ENCODE data around the gene ATAD3A. TPM values are rescaled to one million over a fixed set of nuclear protein-coding genes. Genes with fewer than 3 reads are reported as not detected.

The ATAD3A gene
- total and polyA plus RNA-seq, 9 of the 15 experiments (the other 6 are each of a cell fraction or from before 2014, with no cell fraction given), result 0.10 to 173 (median 36.7) TPM

DNA sequence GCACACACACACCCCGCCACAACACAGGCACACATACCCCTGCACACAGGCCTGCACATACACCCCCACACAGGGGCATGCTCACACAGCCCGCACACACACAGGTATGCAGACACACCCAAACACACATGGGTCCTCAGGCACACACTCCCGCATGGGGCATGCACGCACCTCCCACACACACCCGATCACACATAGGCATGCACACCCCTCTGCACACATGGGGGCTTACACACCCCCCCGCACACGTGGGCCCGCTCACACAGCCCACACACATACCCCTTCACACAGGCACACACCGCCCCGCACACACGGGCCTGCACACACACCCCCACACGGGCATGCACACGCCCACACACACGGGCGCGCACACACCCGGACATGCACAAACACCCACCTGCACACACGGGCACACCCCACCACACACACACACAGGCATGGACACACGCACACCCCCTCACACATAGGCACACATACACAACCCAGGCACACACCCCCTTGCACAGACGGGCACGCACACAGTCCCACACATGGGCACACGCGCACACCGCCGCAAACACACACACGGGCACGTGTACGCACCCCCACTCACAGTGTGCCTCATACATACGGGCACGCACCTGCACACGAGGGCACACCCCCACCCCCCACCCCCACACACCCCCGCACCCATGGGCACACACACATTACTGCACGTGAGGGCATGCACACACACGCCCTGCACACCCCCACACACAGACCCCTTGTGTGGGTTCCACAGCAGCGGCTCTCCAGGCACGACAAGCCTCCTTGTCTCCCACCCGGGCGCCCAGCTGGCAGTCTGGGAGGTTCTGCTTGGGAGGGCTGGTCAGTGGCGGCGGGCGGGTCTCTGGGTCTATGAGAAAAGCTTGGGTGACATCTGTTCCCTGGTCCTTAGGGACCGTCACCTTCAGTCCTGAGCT is 32.1 kb upstream of the ATAD3A start (continued):
- TF ChIP-seq, protein P1, sequence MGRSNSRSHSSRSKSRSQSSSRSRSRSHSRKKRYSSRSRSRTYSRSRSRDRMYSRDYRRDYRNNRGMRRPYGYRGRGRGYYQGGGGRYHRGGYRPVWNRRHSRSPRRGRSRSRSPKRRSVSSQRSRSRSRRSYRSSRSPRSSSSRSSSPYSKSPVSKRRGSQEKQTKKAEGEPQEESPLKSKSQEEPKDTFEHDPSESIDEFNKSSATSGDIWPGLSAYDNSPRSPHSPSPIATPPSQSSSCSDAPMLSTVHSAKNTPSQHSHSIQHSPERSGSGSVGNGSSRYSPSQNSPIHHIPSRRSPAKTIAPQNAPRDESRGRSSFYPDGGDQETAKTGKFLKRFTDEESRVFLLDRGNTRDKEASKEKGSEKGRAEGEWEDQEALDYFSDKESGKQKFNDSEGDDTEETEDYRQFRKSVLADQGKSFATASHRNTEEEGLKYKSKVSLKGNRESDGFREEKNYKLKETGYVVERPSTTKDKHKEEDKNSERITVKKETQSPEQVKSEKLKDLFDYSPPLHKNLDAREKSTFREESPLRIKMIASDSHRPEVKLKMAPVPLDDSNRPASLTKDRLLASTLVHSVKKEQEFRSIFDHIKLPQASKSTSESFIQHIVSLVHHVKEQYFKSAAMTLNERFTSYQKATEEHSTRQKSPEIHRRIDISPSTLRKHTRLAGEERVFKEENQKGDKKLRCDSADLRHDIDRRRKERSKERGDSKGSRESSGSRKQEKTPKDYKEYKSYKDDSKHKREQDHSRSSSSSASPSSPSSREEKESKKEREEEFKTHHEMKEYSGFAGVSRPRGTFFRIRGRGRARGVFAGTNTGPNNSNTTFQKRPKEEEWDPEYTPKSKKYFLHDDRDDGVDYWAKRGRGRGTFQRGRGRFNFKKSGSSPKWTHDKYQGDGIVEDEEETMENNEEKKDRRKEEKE (IDR thresholded peaks at IDR 0.05; ENCODE audit: borderline replicate concordance in 1 of 2, control insufficient read depth in 1 of 2, low read depth in 2 of 2, low read length in 1 of 2), result peak in 1 of 2 experiments; percentile 12; a peak in 1 of 4 replicates
- TF ChIP-seq HOXB6 (CRISPR knock-in tag; IDR thresholded peaks at IDR 0.05; ENCODE audit: borderline replicate concordance), result no peak
- no peak for TF ChIP-seq EP300 (IDR thresholded peaks at IDR 0.05; ENCODE audit: low read length)
- TF ChIP-seq ZFX (CRISPR knock-in tag; IDR thresholded peaks at IDR 0.05), result no peak
- no peak for TF ChIP-seq EZH2 (IDR thresholded peaks at IDR 0.05; ENCODE audit: borderline replicate concordance, low read depth, low read length)
- TF ChIP-seq NCOA4 (IDR thresholded peaks at IDR 0.05; ENCODE audit: partially characterized antibody), result no peak
- TF ChIP-seq, protein P2, sequence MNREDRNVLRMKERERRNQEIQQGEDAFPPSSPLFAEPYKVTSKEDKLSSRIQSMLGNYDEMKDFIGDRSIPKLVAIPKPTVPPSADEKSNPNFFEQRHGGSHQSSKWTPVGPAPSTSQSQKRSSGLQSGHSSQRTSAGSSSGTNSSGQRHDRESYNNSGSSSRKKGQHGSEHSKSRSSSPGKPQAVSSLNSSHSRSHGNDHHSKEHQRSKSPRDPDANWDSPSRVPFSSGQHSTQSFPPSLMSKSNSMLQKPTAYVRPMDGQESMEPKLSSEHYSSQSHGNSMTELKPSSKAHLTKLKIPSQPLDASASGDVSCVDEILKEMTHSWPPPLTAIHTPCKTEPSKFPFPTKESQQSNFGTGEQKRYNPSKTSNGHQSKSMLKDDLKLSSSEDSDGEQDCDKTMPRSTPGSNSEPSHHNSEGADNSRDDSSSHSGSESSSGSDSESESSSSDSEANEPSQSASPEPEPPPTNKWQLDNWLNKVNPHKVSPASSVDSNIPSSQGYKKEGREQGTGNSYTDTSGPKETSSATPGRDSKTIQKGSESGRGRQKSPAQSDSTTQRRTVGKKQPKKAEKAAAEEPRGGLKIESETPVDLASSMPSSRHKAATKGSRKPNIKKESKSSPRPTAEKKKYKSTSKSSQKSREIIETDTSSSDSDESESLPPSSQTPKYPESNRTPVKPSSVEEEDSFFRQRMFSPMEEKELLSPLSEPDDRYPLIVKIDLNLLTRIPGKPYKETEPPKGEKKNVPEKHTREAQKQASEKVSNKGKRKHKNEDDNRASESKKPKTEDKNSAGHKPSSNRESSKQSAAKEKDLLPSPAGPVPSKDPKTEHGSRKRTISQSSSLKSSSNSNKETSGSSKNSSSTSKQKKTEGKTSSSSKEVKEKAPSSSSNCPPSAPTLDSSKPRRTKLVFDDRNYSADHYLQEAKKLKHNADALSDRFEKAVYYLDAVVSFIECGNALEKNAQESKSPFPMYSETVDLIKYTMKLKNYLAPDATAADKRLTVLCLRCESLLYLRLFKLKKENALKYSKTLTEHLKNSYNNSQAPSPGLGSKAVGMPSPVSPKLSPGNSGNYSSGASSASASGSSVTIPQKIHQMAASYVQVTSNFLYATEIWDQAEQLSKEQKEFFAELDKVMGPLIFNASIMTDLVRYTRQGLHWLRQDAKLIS (CRISPR knock-in tag; IDR thresholded peaks at IDR 0.05), result no peak
- no peak for TF ChIP-seq ELF1 (tag; IDR thresholded peaks at IDR 0.05)
- TF ChIP-seq, protein P3, sequence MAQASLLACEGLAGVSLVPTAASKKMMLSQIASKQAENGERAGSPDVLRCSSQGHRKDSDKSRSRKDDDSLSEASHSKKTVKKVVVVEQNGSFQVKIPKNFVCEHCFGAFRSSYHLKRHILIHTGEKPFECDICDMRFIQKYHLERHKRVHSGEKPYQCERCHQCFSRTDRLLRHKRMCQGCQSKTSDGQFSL (CRISPR knock-in tag; IDR thresholded peaks at IDR 0.05), result 0 out of 2 replicates have a peak, but pooled peaks have one; percentile 32
- TF ChIP-seq, protein P3 (tag; IDR thresholded peaks at IDR 0.05), result no peak
- no peak for TF ChIP-seq ZFP1 (CRISPR knock-in tag; IDR thresholded peaks at IDR 0.05)
- TF ChIP-seq, protein P4, sequence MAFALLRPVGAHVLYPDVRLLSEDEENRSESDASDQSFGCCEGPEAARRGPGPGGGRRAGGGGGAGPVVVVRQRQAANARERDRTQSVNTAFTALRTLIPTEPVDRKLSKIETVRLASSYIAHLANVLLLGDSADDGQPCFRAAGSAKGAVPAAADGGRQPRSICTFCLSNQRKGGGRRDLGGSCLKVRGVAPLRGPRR (CRISPR knock-in tag; IDR thresholded peaks at IDR 0.05), result no peak
- TF ChIP-seq ATF1 (CRISPR knock-in tag; IDR thresholded peaks at IDR 0.05), result no peak
- TF ChIP-seq ATF1 (tag; IDR thresholded peaks at IDR 0.05), result no peak
- TF ChIP-seq NR3C1 (CRISPR knock-in tag; IDR thresholded peaks at IDR 0.05), result no peak
- TF ChIP-seq RBFOX2 (IDR thresholded peaks at IDR 0.05; ENCODE audit: low read depth, low read length), result peak; percentile 49
- 0 out of 2 replicates have a peak, but pooled peaks have one; percentile 41 for TF ChIP-seq POLR2G (IDR thresholded peaks at IDR 0.05; ENCODE audit: low read depth, low read length)

All from K562 (cell line).